Measurements from ENCODE around the gene CDK10. TPM values are rescaled to one million over a fixed set of nuclear protein-coding genes. Genes with fewer than 3 reads are reported as not detected.

Gene CDK10
- total and polyA plus RNA-seq, 9 of the 15 experiments (the other 6 are each of a cell fraction or from before 2014, with no cell fraction given) = 2.0 to 85.1 (median 40.1) TPM

- TF ChIP-seq NKRF (IDR thresholded peaks at IDR 0.05; ENCODE audit: borderline replicate concordance) (peak; percentile 93), ETV1 (tag; conservative IDR thresholded peaks at IDR 0.05; ENCODE audit: low read depth) (peak; percentile 29; the same call in 1 of the 2 replicates), ZNF639 (CRISPR knock-in tag; conservative IDR thresholded peaks at IDR 0.05 in 1 of 2, IDR thresholded peaks at IDR 0.05 in 1 of 2) (peak in 1 of 2 experiments; percentile 63; a peak in 2 of 4 replicates), E2F6 (IDR thresholded peaks at IDR 0.05; ENCODE audit: borderline replicate concordance in 1 of 2, extremely low read depth in 1 of 2, insufficient read depth in 1 of 2, insufficient read length in 1 of 2, low read depth in 1 of 2, low read length in 1 of 2, poor library complexity in 1 of 2, severe bottlenecking in 1 of 2) (peak; percentile 58 to 60), KLF1 (tag; IDR thresholded peaks at IDR 0.05) (peak; percentile 55; the same call in 1 of the 2 replicates), NFYB (IDR thresholded peaks at IDR 0.05; ENCODE audit: extremely low read depth, insufficient read length) (peak; percentile 14), YY1 (IDR thresholded peaks at IDR 0.05; ENCODE audit: borderline replicate concordance in 1 of 3, control insufficient read depth in 1 of 3, extremely low read depth in 1 of 3, insufficient read depth in 3 of 3, insufficient read length in 1 of 3, insufficient replicate concordance in 2 of 3, low read depth in 1 of 3, low read length in 2 of 3) (peak in 2 of 3 experiments; percentile 29 to 42), ZFP1 (CRISPR knock-in tag; IDR thresholded peaks at IDR 0.05) (no peak), GATAD2B (IDR thresholded peaks at IDR 0.05; ENCODE audit: borderline replicate concordance) (peak; percentile 77; the same call in 1 of the 2 replicates), PHF8 (IDR thresholded peaks at IDR 0.05; ENCODE audit: borderline replicate concordance, low read length) (peak; percentile 66; the same call in 1 of the 2 replicates), C11orf30 (IDR thresholded peaks at IDR 0.05; ENCODE audit: low read depth) (no peak), KLF6 (CRISPR knock-in tag; IDR thresholded peaks at IDR 0.05; ENCODE audit: borderline replicate concordance) (no peak), ZNF551 (CRISPR knock-in tag; IDR thresholded peaks at IDR 0.05) (no peak), MXI1 (IDR thresholded peaks at IDR 0.05; ENCODE audit: low read depth, low read length) (0 out of 2 replicates have a peak, but pooled peaks have one; percentile 30), ETV5 (CRISPR knock-in tag; IDR thresholded peaks at IDR 0.05; ENCODE audit: low read depth) (peak; percentile 65; the same call in 1 of the 2 replicates), CREM (IDR thresholded peaks at IDR 0.05; ENCODE audit: low read depth) (peak; percentile 48; the same call in 1 of the 2 replicates), MAX (CRISPR knock-in tag; IDR thresholded peaks at IDR 0.05) (peak; percentile 93), TBL1XR1 (IDR thresholded peaks at IDR 0.05; ENCODE audit: low read length in 2 of 2) (no peak), RBM34 (IDR thresholded peaks at IDR 0.05; ENCODE audit: borderline replicate concordance, insufficient read depth, low read length) (no peak)
Observed at GRCh38 chr16:89701425-89702406, 15.2 kb downstream of the CDK10 start, which contains the start of gene SPATA2L (continued).
